ENCODE data around the gene NFE2L1.
"Not testable (repeated sequence)": the region's sequence is repeated elsewhere in the genome, so short reads cannot be mapped to it uniquely, and the experiment has no call there.

NFE2L1 gene

GRCh38 chr17:48014595-48015111 is 33.5 kb upstream of the NFE2L1 start:
- no peaks in the 10 kb centered on the region for H3K9me3 Mint-ChIP-seq
- H3K4me3 Mint-ChIP-seq = peak overlapping the region; percentile 12
- peaks cover 19% of the 10 kb centered on the region for H3K4me1 Mint-ChIP-seq

GRCh38 chr17:48016112-48016511 is 32.0 kb upstream of the NFE2L1 start:
- no peaks in the 10 kb centered on the region for H3K36me3 Mint-ChIP-seq
- peaks cover 15% of the 10 kb centered on the region for H3K27me3 Mint-ChIP-seq
- H3K4me1 Mint-ChIP-seq = peaks cover 19% of the 10 kb centered on the region
- H3K27ac Mint-ChIP-seq = no peak overlapping the region
- no peaks in the 10 kb centered on the region for H3K9me3 Mint-ChIP-seq
- H3K4me3 Mint-ChIP-seq = no peak overlapping the region

More at GRCh38 chr17:48014595-48015111, 33.5 kb upstream of the NFE2L1 start:
- Mint-ChIP-seq H3K27ac (no peak overlapping the region), H3K36me3 (no peaks in the 10 kb centered on the region), H3K27me3 (peaks cover 19% of the 10 kb centered on the region)

GRCh38 chr17:48017817-48018158 is 30.4 kb upstream of the NFE2L1 start:
- H3K27ac Mint-ChIP-seq, H3K4me3 Mint-ChIP-seq: not testable (repeated sequence)

GRCh38 chr17:48021934-48022333 is 26.2 kb upstream of the NFE2L1 start:
- Mint-ChIP-seq H3K4me3 (no peak overlapping the region), H3K36me3 (no peaks in the 10 kb centered on the region), H3K27ac (no peak overlapping the region), H3K9me3 (no peaks in the 10 kb centered on the region), H3K27me3 (peaks cover 18% of the 10 kb centered on the region), H3K4me1 (peaks cover 33% of the 10 kb centered on the region)

More at GRCh38 chr17:48017817-48018158, 30.4 kb upstream of the NFE2L1 start:
- not testable (repeated sequence) for H3K36me3 Mint-ChIP-seq, H3K9me3 Mint-ChIP-seq, H3K4me1 Mint-ChIP-seq
- H3K27me3 Mint-ChIP-seq = peaks cover 13% of the 10 kb centered on the region

- H3K36me3 Mint-ChIP-seq = no peaks in the 10 kb centered on the region
- peaks cover 20% of the 10 kb centered on the region for H3K27me3 Mint-ChIP-seq
- no peaks in the 10 kb centered on the region for H3K9me3 Mint-ChIP-seq
- H3K27ac Mint-ChIP-seq = no peak overlapping the region
- H3K4me1 Mint-ChIP-seq = peaks cover 30% of the 10 kb centered on the region
- peak overlapping the region; percentile 39 for H3K4me3 Mint-ChIP-seq
Observed at GRCh38 chr17:48022901-48023300, 25.3 kb upstream of the NFE2L1 start.

- peaks cover 22% of the 10 kb centered on the region for H3K27me3 Mint-ChIP-seq
- H3K4me1 Mint-ChIP-seq = peaks cover 30% of the 10 kb centered on the region
- H3K4me3 Mint-ChIP-seq = peak overlapping the region; percentile 74
- no peak overlapping the region for H3K27ac Mint-ChIP-seq
- H3K36me3 Mint-ChIP-seq = no peaks in the 10 kb centered on the region
- no peaks in the 10 kb centered on the region for H3K9me3 Mint-ChIP-seq
Observed at GRCh38 chr17:48023400-48024148, 24.6 kb upstream of the NFE2L1 start.

GRCh38 chr17:48024149-48025039 is 23.8 kb upstream of the NFE2L1 start:
- no peaks in the 10 kb centered on the region for H3K9me3 Mint-ChIP-seq
- H3K4me1 Mint-ChIP-seq = peaks cover 30% of the 10 kb centered on the region
- H3K27me3 Mint-ChIP-seq = peaks cover 22% of the 10 kb centered on the region
- H3K4me3 Mint-ChIP-seq = peak overlapping the region; percentile 95
- peak overlapping the region; percentile 75 for H3K27ac Mint-ChIP-seq
- H3K36me3 Mint-ChIP-seq = no peaks in the 10 kb centered on the region

GRCh38 chr17:48025040-48025903 is 22.9 kb upstream of the NFE2L1 start:
- no peaks in the 10 kb centered on the region for H3K36me3 Mint-ChIP-seq
- H3K4me3 Mint-ChIP-seq = peak overlapping the region; percentile 95
- H3K27me3 Mint-ChIP-seq = peaks cover 22% of the 10 kb centered on the region
- peaks cover 30% of the 10 kb centered on the region for H3K4me1 Mint-ChIP-seq
- H3K27ac Mint-ChIP-seq = peak overlapping the region; percentile 75
- H3K9me3 Mint-ChIP-seq = no peaks in the 10 kb centered on the region

GRCh38 chr17:48025904-48026501 is 22.2 kb upstream of the NFE2L1 start:
- Mint-ChIP-seq H3K4me3 (peak overlapping the region; percentile 95), H3K27me3 (peaks cover 22% of the 10 kb centered on the region), H3K4me1 (peaks cover 30% of the 10 kb centered on the region), H3K27ac (no peak overlapping the region), H3K9me3 (no peaks in the 10 kb centered on the region), H3K36me3 (no peaks in the 10 kb centered on the region)

GRCh38 chr17:48026502-48027321 is 21.4 kb upstream of the NFE2L1 start:
- H3K27me3 Mint-ChIP-seq = peaks cover 22% of the 10 kb centered on the region
- peaks cover 30% of the 10 kb centered on the region for H3K4me1 Mint-ChIP-seq
- H3K27ac Mint-ChIP-seq = no peak overlapping the region
- H3K4me3 Mint-ChIP-seq = no peak overlapping the region
- no peaks in the 10 kb centered on the region for H3K9me3 Mint-ChIP-seq
- H3K36me3 Mint-ChIP-seq = no peaks in the 10 kb centered on the region

GRCh38 chr17:48027322-48027981 is 20.7 kb upstream of the NFE2L1 start:
- no peak overlapping the region for H3K27ac Mint-ChIP-seq
- peaks cover 30% of the 10 kb centered on the region for H3K4me1 Mint-ChIP-seq
- H3K4me3 Mint-ChIP-seq = no peak overlapping the region
- H3K36me3 Mint-ChIP-seq = no peaks in the 10 kb centered on the region
- H3K27me3 Mint-ChIP-seq = peaks cover 18% of the 10 kb centered on the region
- H3K9me3 Mint-ChIP-seq = no peaks in the 10 kb centered on the region

- Mint-ChIP-seq H3K9me3 (no peaks in the 10 kb centered on the region), H3K4me1 (peaks cover 30% of the 10 kb centered on the region), H3K27me3 (peaks cover 14% of the 10 kb centered on the region), H3K4me3 (no peak overlapping the region), H3K36me3 (no peaks in the 10 kb centered on the region), H3K27ac (peak overlapping the region; percentile 37)
Observed at GRCh38 chr17:48028736-48029135, 19.4 kb upstream of the NFE2L1 start.

GRCh38 chr17:48030531-48030930 is 17.6 kb upstream of the NFE2L1 start:
- Mint-ChIP-seq H3K4me1 (peaks cover 16% of the 10 kb centered on the region), H3K36me3 (no peaks in the 10 kb centered on the region), H3K4me3 (no peak overlapping the region), H3K27ac (no peak overlapping the region), H3K27me3 (peaks cover 7% of the 10 kb centered on the region), H3K9me3 (no peaks in the 10 kb centered on the region)

GRCh38 chr17:48031966-48032365 is 16.2 kb upstream of the NFE2L1 start:
- H3K27me3 Mint-ChIP-seq = peaks cover 9% of the 10 kb centered on the region
- H3K9me3 Mint-ChIP-seq = no peaks in the 10 kb centered on the region
- no peaks in the 10 kb centered on the region for H3K36me3 Mint-ChIP-seq
- H3K4me1 Mint-ChIP-seq = peaks cover 3% of the 10 kb centered on the region
- H3K27ac Mint-ChIP-seq = no peak overlapping the region
- no peak overlapping the region for H3K4me3 Mint-ChIP-seq

Measured in activated naive CD4-positive, alpha-beta T cell treated with anti-CD3 and anti-CD28 coated beads, Interleukin-2, amount 50 U/mL, for 24 hours (primary cell).